ENCODE results near the gene WIPF3.

Gene WIPF3

GRCh38 chr7:29883462-29884398 is 77.4 kb downstream of the WIPF3 start:
- no peak overlapping the region for H3K9ac ChIP-seq (ENCODE audit: low read length)
- no peaks in the 10 kb centered on the region for H3K79me2 ChIP-seq (ENCODE audit: control insufficient read depth, insufficient read depth, low read length, poor library complexity)
- no peak overlapping the region for H2AK5ac ChIP-seq (ENCODE audit: low read length)
- no peaks in the 10 kb centered on the region for H3K79me1 ChIP-seq (ENCODE audit: low read length)
- no peak overlapping the region for H4K91ac ChIP-seq (ENCODE audit: low read depth, low read length)
- H3K36me3 ChIP-seq (ENCODE audit: control insufficient read depth in 1 of 2, insufficient read depth in 2 of 2, low read length in 2 of 2), result no peaks in the 10 kb centered on the region
- H3K4me3 ChIP-seq (ENCODE audit: low read depth, low read length), result no peak overlapping the region
- peaks cover 2% of the 10 kb centered on the region for H3K9me3 ChIP-seq (ENCODE audit: insufficient read depth, low read depth, low read length)
- H2BK12ac ChIP-seq (ENCODE audit: low read length), result no peak overlapping the region
- H3K4me2 ChIP-seq (ENCODE audit: low read length), result peak overlapping the region; percentile 42
- H2BK120ac ChIP-seq (ENCODE audit: insufficient read depth, low read length, poor library complexity), result no peak overlapping the region
- no peak overlapping the region for H2BK5ac ChIP-seq (ENCODE audit: low read depth, low read length, poor library complexity)
- no peak overlapping the region for H3K27ac ChIP-seq (ENCODE audit: low read depth, low read length)
- no peak overlapping the region for H4K12ac ChIP-seq (ENCODE audit: low read depth, low read length)
- H3K14ac ChIP-seq (ENCODE audit: low read length), result no peak overlapping the region
- H3K4me1 ChIP-seq (ENCODE audit: control insufficient read depth in 1 of 2, insufficient read depth in 2 of 2, low read length in 2 of 2), result peaks cover 2 to 4% of the 10 kb centered on the region in 2 experiments
- H4K8ac ChIP-seq (ENCODE audit: low read depth, low read length), result no peak overlapping the region
- peaks cover 5% of the 10 kb centered on the region for H3K27me3 ChIP-seq (ENCODE audit: insufficient read depth, low read length)
- H2AFZ ChIP-seq (ENCODE audit: insufficient read depth, low read length, poor library complexity), result no peak overlapping the region
- WGBS (ENCODE audit: extremely low coverage, insufficient coverage, insufficient read length), result no CpG with 5 or more reads among the region's 46 CpGs
- no peak overlapping the region for H3K18ac ChIP-seq (ENCODE audit: low read length)
- H3K23ac ChIP-seq (ENCODE audit: low read length), result no peak overlapping the region
- no peak for DNase-seq
- H3K4ac ChIP-seq (ENCODE audit: low read depth, low read length), result no peak overlapping the region

- WGBS (ENCODE audit: extremely low coverage, insufficient coverage, insufficient read length), result no CpG with 5 or more reads among the region's 28 CpGs
- H2AFZ ChIP-seq (ENCODE audit: insufficient read depth, low read length, poor library complexity), result no peak overlapping the region
Measured at GRCh38 chr7:29884399-29885272, 78.3 kb downstream of the WIPF3 start.

DNA sequence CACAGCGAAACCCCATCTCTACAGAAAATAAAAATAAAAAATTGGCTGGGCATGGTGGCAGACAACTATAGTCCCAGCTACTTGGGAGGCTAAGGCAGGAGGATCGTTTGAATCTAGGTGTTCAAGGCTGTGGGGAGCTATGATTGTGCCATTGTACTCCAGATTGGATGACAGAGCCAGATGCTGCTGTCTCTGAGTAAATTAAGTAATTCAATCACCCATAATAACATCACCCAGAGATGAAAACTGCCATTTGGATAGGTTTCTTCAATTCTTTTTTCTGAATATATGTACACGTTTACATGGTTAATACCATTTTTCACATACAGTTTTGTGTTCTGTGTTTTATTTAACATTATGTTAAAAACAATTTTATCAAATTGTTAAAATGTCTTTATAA is 79.3 kb downstream of the WIPF3 start:
- no peak overlapping the region for H2AK5ac ChIP-seq (ENCODE audit: low read length)
- H3K79me2 ChIP-seq (ENCODE audit: control insufficient read depth, insufficient read depth, low read length, poor library complexity), result no peaks in the 10 kb centered on the region
- no peak overlapping the region for H3K4me3 ChIP-seq (ENCODE audit: low read depth, low read length)
- no peak overlapping the region for H2BK120ac ChIP-seq (ENCODE audit: insufficient read depth, low read length, poor library complexity)
- H3K36me3 ChIP-seq (ENCODE audit: control insufficient read depth in 1 of 2, insufficient read depth in 2 of 2, low read length in 2 of 2), result no peaks in the 10 kb centered on the region
- H3K18ac ChIP-seq (ENCODE audit: low read length), result no peak overlapping the region
- H3K23ac ChIP-seq (ENCODE audit: low read length), result no peak overlapping the region
- no CpG with 5 or more reads among the region's 3 CpGs for WGBS (ENCODE audit: extremely low coverage, insufficient coverage, insufficient read length)
- peaks cover 5% of the 10 kb centered on the region for H3K27me3 ChIP-seq (ENCODE audit: insufficient read depth, low read length)
- no peak overlapping the region for H3K4me2 ChIP-seq (ENCODE audit: low read length)
- H3K4me1 ChIP-seq (ENCODE audit: control insufficient read depth in 1 of 2, insufficient read depth in 2 of 2, low read length in 2 of 2), result peaks cover 2 to 4% of the 10 kb centered on the region in 2 experiments
- DNase-seq, result no peak
- H3K14ac ChIP-seq (ENCODE audit: low read length), result no peak overlapping the region
- H2AFZ ChIP-seq (ENCODE audit: insufficient read depth, low read length, poor library complexity), result no peak overlapping the region
- H4K12ac ChIP-seq (ENCODE audit: low read depth, low read length), result no peak overlapping the region
- no peaks in the 10 kb centered on the region for H3K79me1 ChIP-seq (ENCODE audit: low read length)
- H3K9me3 ChIP-seq (ENCODE audit: insufficient read depth, low read depth, low read length), result peaks cover 2% of the 10 kb centered on the region
- H4K91ac ChIP-seq (ENCODE audit: low read depth, low read length), result no peak overlapping the region
- no peak overlapping the region for H3K9ac ChIP-seq (ENCODE audit: low read length)
- no peak overlapping the region for H3K4ac ChIP-seq (ENCODE audit: low read depth, low read length)
- H4K8ac ChIP-seq (ENCODE audit: low read depth, low read length), result no peak overlapping the region
- H2BK12ac ChIP-seq (ENCODE audit: low read length), result no peak overlapping the region
- H3K27ac ChIP-seq (ENCODE audit: low read depth, low read length), result no peak overlapping the region
- no peak overlapping the region for H2BK5ac ChIP-seq (ENCODE audit: low read depth, low read length, poor library complexity)

More at GRCh38 chr7:29884399-29885272, 78.3 kb downstream of the WIPF3 start:
- H3K4ac ChIP-seq (ENCODE audit: low read depth, low read length), result no peak overlapping the region
- H3K4me1 ChIP-seq (ENCODE audit: control insufficient read depth in 1 of 2, insufficient read depth in 2 of 2, low read length in 2 of 2), result peaks cover 2 to 4% of the 10 kb centered on the region in 2 experiments
- H2BK120ac ChIP-seq (ENCODE audit: insufficient read depth, low read length, poor library complexity), result no peak overlapping the region
- H3K14ac ChIP-seq (ENCODE audit: low read length), result no peak overlapping the region
- no peak overlapping the region for H4K12ac ChIP-seq (ENCODE audit: low read depth, low read length)
- no peak overlapping the region for H2BK12ac ChIP-seq (ENCODE audit: low read length)
- H3K36me3 ChIP-seq (ENCODE audit: control insufficient read depth in 1 of 2, insufficient read depth in 2 of 2, low read length in 2 of 2), result no peaks in the 10 kb centered on the region
- H3K4me3 ChIP-seq (ENCODE audit: low read depth, low read length), result peak overlapping the region; percentile 5
- no peak overlapping the region for H3K23ac ChIP-seq (ENCODE audit: low read length)
- H3K79me1 ChIP-seq (ENCODE audit: low read length), result no peaks in the 10 kb centered on the region
- H3K9me3 ChIP-seq (ENCODE audit: insufficient read depth, low read depth, low read length), result peaks cover 2% of the 10 kb centered on the region
- H3K27me3 ChIP-seq (ENCODE audit: insufficient read depth, low read length), result peaks cover 5% of the 10 kb centered on the region
- H3K4me2 ChIP-seq (ENCODE audit: low read length), result peak overlapping the region; percentile 42
- no peak overlapping the region for H3K9ac ChIP-seq (ENCODE audit: low read length)
- H2AK5ac ChIP-seq (ENCODE audit: low read length), result no peak overlapping the region
- no peak overlapping the region for H3K27ac ChIP-seq (ENCODE audit: low read depth, low read length)
- H2BK5ac ChIP-seq (ENCODE audit: low read depth, low read length, poor library complexity), result no peak overlapping the region
- no peak overlapping the region for H3K18ac ChIP-seq (ENCODE audit: low read length)
- no peak overlapping the region for H4K91ac ChIP-seq (ENCODE audit: low read depth, low read length)
- H4K8ac ChIP-seq (ENCODE audit: low read depth, low read length), result no peak overlapping the region
- DNase-seq, result no peak
- no peaks in the 10 kb centered on the region for H3K79me2 ChIP-seq (ENCODE audit: control insufficient read depth, insufficient read depth, low read length, poor library complexity)

GRCh38 chr7:29886827-29887226 is 80.5 kb downstream of the WIPF3 start:
- Histone ChIP-seq H3K9me3 (ENCODE audit: insufficient read depth, low read depth, low read length) (no peaks in the 10 kb centered on the region), H4K91ac (ENCODE audit: low read depth, low read length) (no peak overlapping the region), H2AFZ (ENCODE audit: insufficient read depth, low read length, poor library complexity) (no peak overlapping the region), H3K79me1 (ENCODE audit: low read length) (no peaks in the 10 kb centered on the region), H3K4me1 (ENCODE audit: control insufficient read depth in 1 of 2, insufficient read depth in 2 of 2, low read length in 2 of 2) (peaks cover 2 to 4% of the 10 kb centered on the region in 2 experiments), H3K9ac (ENCODE audit: low read length) (no peak overlapping the region), H3K14ac (ENCODE audit: low read length) (no peak overlapping the region), H2BK12ac (ENCODE audit: low read length) (no peak overlapping the region), H3K4me3 (ENCODE audit: low read depth, low read length) (no peak overlapping the region), H3K36me3 (ENCODE audit: control insufficient read depth in 1 of 2, insufficient read depth in 2 of 2, low read length in 2 of 2) (no peaks in the 10 kb centered on the region), H3K27me3 (ENCODE audit: insufficient read depth, low read length) (peaks cover 5% of the 10 kb centered on the region), H3K4ac (ENCODE audit: low read depth, low read length) (no peak overlapping the region), H2AK5ac (ENCODE audit: low read length) (no peak overlapping the region), H3K23ac (ENCODE audit: low read length) (no peak overlapping the region), H4K8ac (ENCODE audit: low read depth, low read length) (no peak overlapping the region), H2BK120ac (ENCODE audit: insufficient read depth, low read length, poor library complexity) (no peak overlapping the region), H3K4me2 (ENCODE audit: low read length) (no peak overlapping the region), H3K79me2 (ENCODE audit: control insufficient read depth, insufficient read depth, low read length, poor library complexity) (no peaks in the 10 kb centered on the region), H2BK5ac (ENCODE audit: low read depth, low read length, poor library complexity) (no peak overlapping the region), H3K27ac (ENCODE audit: low read depth, low read length) (no peak overlapping the region), H4K12ac (ENCODE audit: low read depth, low read length) (no peak overlapping the region), H3K18ac (ENCODE audit: low read length) (no peak overlapping the region)
- WGBS (ENCODE audit: extremely low coverage, insufficient coverage, insufficient read length), result no CpG with 5 or more reads among the region's 2 CpGs
- DNase-seq, result no peak
